IMR-90 (cell line): ENCODE measurements around the gene SLC16A8. TPM values are rescaled to one million over a fixed set of nuclear protein-coding genes. Genes with fewer than 3 reads are reported as not detected.
A peak's percentile ranks its signal among the peaks of the same experiment; 100 is the strongest.

Experiments
- ATAC-seq: fragments of 200-7000 bp; cut with Tn5 transposase; 2 replicates; pipeline ENCODE4 v1.9.1; 2020; ENCODE audit warnings: low read depth, mild to moderate bottlenecking, moderate library complexity
- BruUV-seq: library from RNA; stranded (reverse); fragments of 400-500 nt; replicated peaks from 2 replicates; lab custom pipeline; 2021; lab: Mats Ljungman, UMichigan
- CTCF ChIA-PET: fragments of 300-600 bp; formaldehyde crosslinking; extraction: SDS; loops from one replicate; lab custom pipeline; 2021; ENCODE audit warnings: antibody characterized with exemption; lab: Yijun Ruan, JAX
- POLR2A ChIA-PET: fragments of 300-600 bp; sonication (Branson Sonifier 250); formaldehyde crosslinking; loops from one replicate; lab custom pipeline; 2022; ENCODE audit warnings: antibody characterized with exemption; ENCODE audit not compliant: unreplicated experiment; lab: Charles Lee
- DNase-seq: peaks from one replicate; pipeline ENCODE4 v3.0.0; 2013
- H2AFZ ChIP-seq: replicated peaks from 2 replicates; pipeline ENCODE3; 2013; ENCODE audit warnings: low read length, mild to moderate bottlenecking; ENCODE audit not compliant: poor library complexity
- H2AK5ac ChIP-seq: 2 replicates; pipeline ENCODE4 v1.6.1; 2013; ENCODE audit warnings: low read depth, low read length, inconsistent platforms
- H2AK9ac ChIP-seq: replicated peaks from 2 replicates; pipeline ENCODE3; 2013; ENCODE audit warnings: mild to moderate bottlenecking, low read depth, low read length, moderate library complexity; ENCODE audit not compliant: poor library complexity
- H2BK120ac ChIP-seq: 2 replicates; pipeline ENCODE4 v1.6.1; 2013; ENCODE audit warnings: low read depth, low read length, inconsistent platforms
- H2BK15ac ChIP-seq: 3 replicates; pipeline ENCODE4 v1.6.1; 2013; ENCODE audit warnings: low read depth, low read length, inconsistent platforms
- H2BK20ac ChIP-seq: 2 replicates; pipeline ENCODE4 v1.6.1; 2013; ENCODE audit warnings: low read depth, mild to moderate bottlenecking, inconsistent platforms, low read length, moderate library complexity
- H2BK5ac ChIP-seq: 2 replicates; pipeline ENCODE4 v1.6.1; 2013; ENCODE audit warnings: mild to moderate bottlenecking, low read depth, low read length, inconsistent platforms; ENCODE audit not compliant: poor library complexity, severe bottlenecking
- H3K14ac ChIP-seq: replicated peaks from 2 replicates; pipeline ENCODE4 v1.6.1; 2013; ENCODE audit warnings: low read depth, low read length, inconsistent platforms
- H3K18ac ChIP-seq: 2 replicates; pipeline ENCODE4 v1.6.1; 2013; ENCODE audit warnings: low read depth, low read length, control low read depth
- H3K23ac ChIP-seq: 2 replicates; pipeline ENCODE4 v1.6.1; 2013; ENCODE audit warnings: low read depth, low read length, inconsistent platforms
- H3K27ac ChIP-seq: 2 replicates; pipeline ENCODE4 v1.5.1; 2013; ENCODE audit warnings: mild to moderate bottlenecking, control low read depth, low read length; ENCODE audit not compliant: insufficient read depth
- H3K27me3 ChIP-seq: 2 replicates; pipeline ENCODE4 v1.6.1; 2013; ENCODE audit warnings: low read length; ENCODE audit not compliant: control insufficient read depth, insufficient read depth
- H3K36me3 ChIP-seq: 2 replicates; pipeline ENCODE4 v1.6.1; 2013; ENCODE audit warnings: low read length, mixed read lengths; ENCODE audit not compliant: control insufficient read depth, insufficient read depth
- H3K4ac ChIP-seq: 2 replicates; pipeline ENCODE4 v1.6.1; 2013; ENCODE audit warnings: low read depth, low read length, inconsistent platforms
- H3K4me1 ChIP-seq: 2 replicates; pipeline ENCODE4 v1.6.1; 2013; ENCODE audit warnings: low read length, mixed read lengths; ENCODE audit not compliant: control insufficient read depth, insufficient read depth
- H3K4me2 ChIP-seq: 2 replicates; pipeline ENCODE4 v1.6.1; 2013; ENCODE audit warnings: low read depth, mild to moderate bottlenecking, control low read depth, low read length, moderate library complexity
- H3K4me3 ChIP-seq: 2 replicates; pipeline ENCODE4 v1.5.1; 2013; ENCODE audit warnings: low read depth, mild to moderate bottlenecking, control low read depth, low read length, moderate library complexity; ENCODE audit not compliant: insufficient read depth
- H3K56ac ChIP-seq: 2 replicates; pipeline ENCODE4 v1.6.1; 2013; ENCODE audit warnings: low read length, inconsistent platforms; ENCODE audit not compliant: insufficient read depth; ENCODE audit errors: extremely low read depth
- H3K79me1 ChIP-seq, 2 experiments: 2 replicates each; pipeline ENCODE4 v1.6.1; 2013; ENCODE audit warnings: low read length in 2 of 2, inconsistent platforms in 1 of 2, low read depth in 1 of 2
- H3K9ac ChIP-seq: 2 replicates; pipeline ENCODE4 v1.6.1; 2013; ENCODE audit warnings: low read depth, low read length, control low read depth
- H3K9me1 ChIP-seq: 2 replicates; pipeline ENCODE4 v1.6.1; 2013; ENCODE audit warnings: low read length, inconsistent platforms; ENCODE audit not compliant: insufficient read depth
- H3K9me3 ChIP-seq: 2 replicates; pipeline ENCODE4 v1.6.1; 2013; ENCODE audit warnings: low read length; ENCODE audit not compliant: control insufficient read depth, insufficient read depth
- H4K20me1 ChIP-seq: 2 replicates; pipeline ENCODE4 v1.6.1; 2013; ENCODE audit warnings: low read length, inconsistent platforms; ENCODE audit not compliant: insufficient read depth
- H4K5ac ChIP-seq: 2 replicates; pipeline ENCODE4 v1.6.1; 2013; ENCODE audit warnings: mild to moderate bottlenecking, low read depth, low read length, control low read depth
- H4K8ac ChIP-seq, 2 experiments: 2 replicates each; pipeline ENCODE4 v1.6.1; 2013; ENCODE audit warnings: low read depth in 2 of 2, low read length in 2 of 2, control low read depth in 1 of 2, inconsistent platforms in 1 of 2
- H4K91ac ChIP-seq: 2 replicates; pipeline ENCODE4 v1.6.1; 2013; ENCODE audit warnings: low read depth, low read length, inconsistent platforms; ENCODE audit not compliant: insufficient read depth
- CHD1 ChIP-seq: IDR thresholded peaks from 2 replicates; pipeline ENCODE4 v1.6.1; 2012; ENCODE audit warnings: low read depth, low read length, improper control_type of control experiment
- ELK1 ChIP-seq: fragments of 150-350 bp; IDR thresholded peaks from 2 replicates; pipeline ENCODE4 v1.6.1; 2016; ENCODE audit warnings: low read depth, mild to moderate bottlenecking, low read length, moderate library complexity, borderline replicate concordance
- MAFK ChIP-seq: IDR thresholded peaks from 2 replicates; pipeline ENCODE4 v1.6.1; 2012; ENCODE audit warnings: low read depth, low read length, improper control_type of control experiment
- MXI1 ChIP-seq: IDR thresholded peaks from 2 replicates; pipeline ENCODE4 v1.6.1; 2012; ENCODE audit warnings: low read depth, mild to moderate bottlenecking, low read length, moderate library complexity, borderline replicate concordance
- RAD21 ChIP-seq: IDR thresholded peaks from 2 replicates; pipeline ENCODE4 v1.6.1; 2012; ENCODE audit warnings: low read length, improper control_type of control experiment
- RCOR1 ChIP-seq: IDR thresholded peaks from 2 replicates; pipeline ENCODE4 v1.6.1; 2012; ENCODE audit warnings: mild to moderate bottlenecking, low read length, improper control_type of control experiment; ENCODE audit not compliant: insufficient replicate concordance
- USF2 ChIP-seq: fragments of 150-350 bp; IDR thresholded peaks from 2 replicates; pipeline ENCODE4 v1.6.1; 2017; ENCODE audit warnings: mild to moderate bottlenecking, antibody characterized with exemption, low read length, low read depth
- WGBS, 2 experiments: methylation state at CpG; one replicate each; pipeline versions ENCODE4 v1.1.5 to v1.1.7; 2013; ENCODE audit warnings: missing lambda C conversion rate in 2 of 2; ENCODE audit not compliant: insufficient read length in 1 of 2; ENCODE audit errors: extremely low coverage in 2 of 2; 5-methylcytosine and 5-hydroxymethylcytosine counted together
- dilution Hi-C: fragments of 300-500 bp; cut with HindIII; formaldehyde crosslinking; loops from one replicate; pipeline ENCODE4 v1.14.3; 2018; ENCODE audit warnings: low sequenced_read_pairs; ENCODE audit not compliant: unreplicated experiment
- in situ Hi-C: fragments of 300-500 bp; cut with MboI; formaldehyde crosslinking; loops from 3 replicates; pipeline ENCODE4 v1.14.3; 2019; ENCODE audit warnings: low sequenced_read_pairs, inconsistent platforms, mixed read lengths
- intact Hi-C: fragments of 100-400 bp; cut with micrococcal nuclease; formaldehyde crosslinking; loops from 2 replicates; pipeline ENCODE4 v1.10.0; 2022
- polyA plus RNA-seq, 3 experiments: library from polyadenylated mRNA; depleted of rRNA; stranded (reverse); fragments of >200 nt; gene quantifications; 2 replicates each; pipeline ENCODE4 v1.2.3, GENCODE V29; 2012; ENCODE audit warnings: low replicate concordance in 1 of 3
- total RNA-seq: library from RNA; depleted of rRNA; stranded (reverse); fragments of >200 nt; gene quantifications from 2 replicates; pipeline ENCODE4 v1.2.3, GENCODE V29; 2012

The SLC16A8 gene
- total and polyA plus RNA-seq, 2 of the 4 experiments (the other 2 are of a cell fraction), result not detected

- ChIA-PET POLR2A (no interaction called here), CTCF (interaction anchor here (1.9 kb wide), 1 partner anchor 16 kb away, joined by 6 read pairs; no protein-coding TSS in a partner anchor)
- no peak overlapping the region for H3K56ac ChIP-seq
- no peak overlapping the region for H3K9ac ChIP-seq
- BruUV-seq, result no TSS peak
- peaks cover 5% of the 10 kb centered on the region; the same call in 1 of the 2 replicates for H3K9me1 ChIP-seq
- no peaks in the 10 kb centered on the region for H3K36me3 ChIP-seq
- H4K8ac ChIP-seq, result peak overlapping the region in 1 of 2 experiments; percentile 47; a peak in 1 of 4 replicates
- intact Hi-C loops, result no loop called here
- peak overlapping the region; percentile 79 for H2AFZ ChIP-seq
- WGBS, 2 experiments, result 75% methylated on average over 4 of the region's 9 CpGs; no CpG with 5 or more reads in 1 of the 2 experiments
- no peak overlapping the region for H3K4me3 ChIP-seq
- no peak overlapping the region for H2BK5ac ChIP-seq
- in situ Hi-C loops, result no loop called here
- peak overlapping the region; percentile 6; the same call in 1 of the 2 replicates for H2BK120ac ChIP-seq
- no peak overlapping the region; the same call in 2 of the 3 replicates for H2BK15ac ChIP-seq
- H4K20me1 ChIP-seq, result no peaks in the 10 kb centered on the region
- H3K9me3 ChIP-seq, result no peaks in the 10 kb centered on the region
- ATAC-seq (peak; percentile 77), DNase-seq (peak; percentile 69)
- no peak overlapping the region for H3K4me2 ChIP-seq
- peak overlapping the region; percentile 79 for H2AK9ac ChIP-seq
- no peak overlapping the region for H2BK20ac ChIP-seq
- no peak overlapping the region for H3K18ac ChIP-seq
- H3K14ac ChIP-seq, result no peak overlapping the region
- peak overlapping the region; percentile 56; the same call in 1 of the 2 replicates for H4K91ac ChIP-seq
- TF ChIP-seq USF2 (no peak), MAFK (no peak), CHD1 (no peak), RCOR1 (no peak), ELK1 (no peak), MXI1 (no peak), RAD21 (no peak)
- H2AK5ac ChIP-seq, result peak overlapping the region; percentile 33; the same call in 1 of the 2 replicates
- H3K27ac ChIP-seq, result no peak overlapping the region
- no peak overlapping the region for H3K23ac ChIP-seq
- no peaks in the 10 kb centered on the region for H3K79me1 ChIP-seq
- H3K27me3 ChIP-seq, result peaks cover 2% of the 10 kb centered on the region; the same call in 1 of the 2 replicates
- peaks cover 4% of the 10 kb centered on the region for H3K4me1 ChIP-seq
- 0 out of 2 replicates have a peak overlapping the region, but pooled peaks have one; percentile 37 for H3K4ac ChIP-seq
- dilution Hi-C loops, result no loop called here
- H4K5ac ChIP-seq, result no peak overlapping the region
Measured at GRCh38 chr22:38098410-38099249, 14.6 kb upstream of the SLC16A8 start.
